ENCODE data around the gene SLC26A5.

GRCh38 chr7:103348959-103349358 is 97.0 kb downstream of the SLC26A5 start:
- no peak for TF ChIP-seq CTCF (IDR thresholded peaks at IDR 0.05; ENCODE audit: insufficient read depth, low read length)
- TF ChIP-seq GABPA (IDR thresholded peaks at IDR 0.05; ENCODE audit: low read depth), result no peak
- no peak for TF ChIP-seq REST (IDR thresholded peaks at IDR 0.05; ENCODE audit: insufficient replicate concordance, low read depth)
- no peak for TF ChIP-seq POLR2AphosphoS5 (IDR thresholded peaks at IDR 0.05; ENCODE audit: low read depth)
- no peak for TF ChIP-seq SPI1 (IDR thresholded peaks at IDR 0.05; ENCODE audit: borderline replicate concordance, low read depth)
